Sigmoid colon (tissue), 4 donors: Measurements from ENCODE around the gene EIF2S3.

ENCODE experiments used
- EP300 ChIP-seq, 4 donors: sonication (generic); formaldehyde crosslinking; IDR thresholded peaks; one replicate each; pipeline ENCODE4 v1.6.1; 2017; ENCODE audit warnings: antibody characterized with exemption in 4 of 4
- POLR2AphosphoS5 ChIP-seq, 4 donors: sonication (generic); formaldehyde crosslinking; IDR thresholded peaks; one replicate each; pipeline ENCODE4 v1.6.1; 2017; ENCODE audit warnings: antibody characterized with exemption in 4 of 4

- TF ChIP-seq POLR2AphosphoS5 (IDR thresholded peaks at IDR 0.05): no peak
- TF ChIP-seq EP300 (IDR thresholded peaks at IDR 0.05): no peak
Measured at GRCh38 chrX:24124244-24124799, 69.6 kb downstream of the EIF2S3 start.
